GM12801 (cell line): ENCODE measurements around the gene TTC23.

Experiments used
- TF ChIP-seq, protein P1 (sequence below): IDR thresholded peaks from one replicate; pipeline ENCODE4 v1.5.1; 2011; ENCODE audit warnings: control low read depth; ENCODE audit not compliant: insufficient read length; ENCODE audit errors: extremely low read depth

Gene TTC23

GRCh38 chr15:99121691-99122410 is 127.5 kb downstream of the TTC23 start:
- TF ChIP-seq, protein P1, sequence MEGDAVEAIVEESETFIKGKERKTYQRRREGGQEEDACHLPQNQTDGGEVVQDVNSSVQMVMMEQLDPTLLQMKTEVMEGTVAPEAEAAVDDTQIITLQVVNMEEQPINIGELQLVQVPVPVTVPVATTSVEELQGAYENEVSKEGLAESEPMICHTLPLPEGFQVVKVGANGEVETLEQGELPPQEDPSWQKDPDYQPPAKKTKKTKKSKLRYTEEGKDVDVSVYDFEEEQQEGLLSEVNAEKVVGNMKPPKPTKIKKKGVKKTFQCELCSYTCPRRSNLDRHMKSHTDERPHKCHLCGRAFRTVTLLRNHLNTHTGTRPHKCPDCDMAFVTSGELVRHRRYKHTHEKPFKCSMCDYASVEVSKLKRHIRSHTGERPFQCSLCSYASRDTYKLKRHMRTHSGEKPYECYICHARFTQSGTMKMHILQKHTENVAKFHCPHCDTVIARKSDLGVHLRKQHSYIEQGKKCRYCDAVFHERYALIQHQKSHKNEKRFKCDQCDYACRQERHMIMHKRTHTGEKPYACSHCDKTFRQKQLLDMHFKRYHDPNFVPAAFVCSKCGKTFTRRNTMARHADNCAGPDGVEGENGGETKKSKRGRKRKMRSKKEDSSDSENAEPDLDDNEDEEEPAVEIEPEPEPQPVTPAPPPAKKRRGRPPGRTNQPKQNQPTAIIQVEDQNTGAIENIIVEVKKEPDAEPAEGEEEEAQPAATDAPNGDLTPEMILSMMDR: no peak

DNA sequence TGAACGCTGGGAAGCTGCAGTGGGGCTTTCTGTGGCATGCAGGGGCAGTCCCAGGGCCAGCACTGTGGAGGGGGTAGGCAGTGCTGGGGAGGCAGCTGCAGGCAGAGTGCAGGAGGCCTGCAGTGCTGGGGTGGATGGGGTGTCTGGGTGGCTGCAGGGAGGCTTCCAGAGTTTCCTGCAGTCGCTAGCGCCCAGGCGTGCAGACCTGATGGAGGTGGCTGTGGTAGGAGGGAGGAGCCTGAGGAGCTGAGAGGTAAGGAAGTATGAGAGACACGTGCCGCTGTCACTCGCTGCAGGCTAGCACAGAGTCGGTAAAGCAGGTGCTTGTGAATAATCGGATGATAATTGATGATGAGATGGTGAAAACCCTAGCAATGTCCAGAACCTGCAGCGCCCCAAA is 128.2 kb downstream of the TTC23 start:
- TF ChIP-seq, protein P1: no peak

DNA sequence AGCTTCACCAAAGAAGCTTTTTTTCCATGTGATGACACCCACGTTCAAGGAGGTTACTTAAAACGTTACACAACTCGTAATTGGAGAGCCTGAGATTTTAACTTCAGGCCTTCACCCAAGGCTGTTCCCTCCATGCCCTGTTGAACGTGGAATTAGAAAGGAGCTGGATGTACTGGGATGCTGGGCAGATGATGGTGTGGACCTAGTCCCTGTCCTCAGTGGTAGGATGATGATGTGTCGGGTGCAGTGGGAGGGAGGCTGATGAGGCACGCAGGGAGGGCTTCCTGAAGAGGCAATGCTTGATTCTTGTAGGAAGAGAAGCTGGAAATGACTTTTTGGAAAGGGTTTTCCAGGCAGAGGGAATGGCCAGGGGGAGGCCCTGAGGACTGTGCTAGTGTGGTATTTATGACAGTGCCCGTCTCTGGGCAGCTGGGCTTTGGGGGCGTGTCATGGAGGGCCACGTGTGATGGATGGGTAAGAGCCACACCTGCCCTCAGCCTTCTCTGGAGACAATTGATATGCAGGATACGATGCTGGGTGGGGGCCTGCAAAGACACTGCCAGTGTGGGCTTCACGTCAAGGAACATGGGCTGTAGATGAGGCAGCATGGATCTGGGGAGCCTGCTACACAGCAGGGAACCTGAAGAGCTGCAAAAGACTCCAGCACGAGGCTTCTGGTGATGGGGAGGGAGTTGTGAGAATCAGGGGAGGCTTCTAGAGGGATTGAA is 129.2 kb downstream of the TTC23 start:
- TF ChIP-seq, protein P1: no peak

DNA sequence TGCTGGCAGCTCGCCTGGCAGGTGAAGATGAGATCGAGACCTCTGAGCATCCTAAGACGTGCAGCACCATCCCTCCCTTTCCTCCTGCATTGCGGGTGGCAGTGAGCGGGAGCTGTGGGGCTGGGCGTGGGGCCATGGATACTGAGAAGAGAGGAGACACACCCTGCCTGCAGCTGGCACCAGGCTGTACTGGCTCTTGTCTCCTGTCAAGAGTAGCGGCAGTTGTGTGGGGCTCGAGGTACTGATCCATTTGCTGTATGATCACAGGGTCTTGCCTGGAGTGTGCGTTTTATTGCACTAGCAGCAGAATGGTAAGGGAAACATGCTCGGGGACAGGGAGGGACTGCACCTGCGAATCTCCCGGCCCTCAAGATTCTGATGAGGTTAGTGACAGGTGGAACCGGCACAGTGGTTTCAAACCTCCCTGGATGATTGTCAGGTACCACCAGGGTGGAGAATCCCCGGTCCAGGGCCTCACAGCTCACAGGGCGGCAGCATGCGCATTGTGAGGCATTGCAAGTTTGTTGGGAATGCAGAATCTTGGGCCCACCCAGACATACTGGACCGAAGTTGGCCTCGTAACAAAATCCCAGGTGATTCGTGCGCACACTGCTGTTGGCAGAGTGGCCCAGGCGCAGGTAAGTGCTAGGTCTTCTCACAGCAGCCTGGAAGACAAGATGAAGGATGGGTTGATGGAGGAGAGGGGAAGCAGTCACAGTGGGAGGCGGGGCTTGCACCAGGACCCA is 130.4 kb downstream of the TTC23 start:
- TF ChIP-seq, protein P1: no peak

- TF ChIP-seq, protein P1: no peak
Measured at GRCh38 chr15:99118258-99118632, 131.1 kb downstream of the TTC23 start.

GRCh38 chr15:99117563-99118257 is 131.7 kb downstream of the TTC23 start:
- TF ChIP-seq, protein P1: no peak

GRCh38 chr15:99117111-99117510 is 132.3 kb downstream of the TTC23 start:
- TF ChIP-seq, protein P1: no peak
